ENCODE data around the gene KCNJ6.

KCNJ6 gene

DNA sequence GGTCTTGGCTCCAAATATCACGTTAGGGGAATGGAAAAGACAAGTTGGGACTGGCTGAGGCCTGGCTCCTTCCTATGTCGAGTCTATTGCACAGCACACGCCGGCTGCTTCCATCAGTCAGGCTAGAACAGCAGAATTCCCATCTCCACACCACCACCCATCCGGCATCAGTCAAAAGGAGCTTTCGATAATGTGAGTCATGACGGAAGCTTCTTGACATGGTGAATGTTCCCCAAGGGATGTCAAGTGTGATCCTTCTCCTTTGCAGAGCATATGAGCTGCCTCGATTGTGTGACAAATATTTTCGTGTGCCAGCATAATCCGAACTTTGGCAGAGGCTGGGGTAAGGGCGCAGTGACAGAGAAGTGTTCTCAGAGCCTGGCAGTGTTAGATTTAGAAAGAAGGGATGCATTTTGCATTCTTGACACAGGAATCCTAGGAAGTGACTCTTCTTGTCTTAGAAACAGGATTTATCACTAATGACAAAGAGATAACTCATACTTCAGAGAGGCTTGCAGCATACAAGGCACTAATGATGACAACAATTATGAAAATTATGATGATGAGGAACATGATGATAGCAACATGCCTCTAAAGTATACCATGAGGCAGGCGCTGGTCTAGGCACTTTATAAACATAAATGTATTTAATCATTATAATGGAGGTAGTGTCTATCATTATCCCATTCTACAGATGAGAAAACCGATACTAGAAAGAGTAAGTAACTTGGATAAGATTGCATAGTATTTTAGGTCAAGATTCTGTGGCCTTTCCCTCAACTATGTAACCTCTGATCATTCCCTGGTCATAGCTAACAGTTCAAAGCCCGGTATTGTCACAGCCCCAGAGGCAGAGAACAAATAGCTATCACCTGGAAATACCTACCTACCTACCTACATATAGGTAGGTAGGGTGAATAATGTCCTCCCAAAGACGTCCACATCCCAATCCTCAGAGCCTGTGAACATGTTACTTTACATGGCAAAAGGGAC, 135.0 kb downstream of the KCNJ6 start:
- TF ChIP-seq, protein P1, sequence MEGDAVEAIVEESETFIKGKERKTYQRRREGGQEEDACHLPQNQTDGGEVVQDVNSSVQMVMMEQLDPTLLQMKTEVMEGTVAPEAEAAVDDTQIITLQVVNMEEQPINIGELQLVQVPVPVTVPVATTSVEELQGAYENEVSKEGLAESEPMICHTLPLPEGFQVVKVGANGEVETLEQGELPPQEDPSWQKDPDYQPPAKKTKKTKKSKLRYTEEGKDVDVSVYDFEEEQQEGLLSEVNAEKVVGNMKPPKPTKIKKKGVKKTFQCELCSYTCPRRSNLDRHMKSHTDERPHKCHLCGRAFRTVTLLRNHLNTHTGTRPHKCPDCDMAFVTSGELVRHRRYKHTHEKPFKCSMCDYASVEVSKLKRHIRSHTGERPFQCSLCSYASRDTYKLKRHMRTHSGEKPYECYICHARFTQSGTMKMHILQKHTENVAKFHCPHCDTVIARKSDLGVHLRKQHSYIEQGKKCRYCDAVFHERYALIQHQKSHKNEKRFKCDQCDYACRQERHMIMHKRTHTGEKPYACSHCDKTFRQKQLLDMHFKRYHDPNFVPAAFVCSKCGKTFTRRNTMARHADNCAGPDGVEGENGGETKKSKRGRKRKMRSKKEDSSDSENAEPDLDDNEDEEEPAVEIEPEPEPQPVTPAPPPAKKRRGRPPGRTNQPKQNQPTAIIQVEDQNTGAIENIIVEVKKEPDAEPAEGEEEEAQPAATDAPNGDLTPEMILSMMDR (IDR thresholded peaks at IDR 0.05; ENCODE audit: low read depth, low read length, missing control alignments), result no peak
- Histone ChIP-seq H3K4me3 (ENCODE audit: low read depth, low read length) (no peak overlapping the region), H3K36me3 (replicated peaks) (no peaks in the 10 kb centered on the region), H3K27me3 (replicated peaks) (no peaks in the 10 kb centered on the region), H3K27ac (no peak overlapping the region)
- DNase-seq, result no peak
- in situ Hi-C loops (cut with HindIII; ENCODE audit: low pct_ligation_motif_present, low sequenced_read_pairs), result no loop called here

DNA sequence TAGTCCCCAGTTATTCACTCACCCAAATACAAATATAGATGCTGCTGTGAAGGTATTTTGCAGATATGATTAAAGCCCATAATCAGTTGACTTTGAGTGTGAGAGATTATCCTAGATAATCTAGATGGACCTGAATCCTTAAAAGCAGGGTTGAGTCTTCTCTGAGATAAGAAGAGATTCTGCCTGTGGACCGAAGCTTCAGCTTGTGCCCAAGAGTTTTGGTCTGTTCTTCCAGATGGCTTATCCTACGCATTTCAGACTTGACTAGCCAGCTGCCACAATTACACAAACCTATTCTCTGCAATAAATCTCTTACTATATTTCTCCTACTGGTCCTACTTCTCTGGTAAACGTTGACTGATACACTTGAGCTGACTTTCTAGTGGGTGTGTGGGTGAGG, 145.1 kb downstream of the KCNJ6 start:
- TF ChIP-seq, protein P1 (IDR thresholded peaks at IDR 0.05; ENCODE audit: low read depth, low read length, missing control alignments), result no peak
- no peak overlapping the region for H3K4me3 ChIP-seq (ENCODE audit: low read depth, low read length)
- no peak for DNase-seq
- H3K27ac ChIP-seq, result no peak overlapping the region
- no peaks in the 10 kb centered on the region for H3K27me3 ChIP-seq (replicated peaks)
- H3K36me3 ChIP-seq (replicated peaks), result no peaks in the 10 kb centered on the region
- in situ Hi-C loops (cut with HindIII; ENCODE audit: low pct_ligation_motif_present, low sequenced_read_pairs), result loop anchor here (25.0 kb wide), 1 partner anchor 591 kb away; no protein-coding TSS in a partner anchor

DNA sequence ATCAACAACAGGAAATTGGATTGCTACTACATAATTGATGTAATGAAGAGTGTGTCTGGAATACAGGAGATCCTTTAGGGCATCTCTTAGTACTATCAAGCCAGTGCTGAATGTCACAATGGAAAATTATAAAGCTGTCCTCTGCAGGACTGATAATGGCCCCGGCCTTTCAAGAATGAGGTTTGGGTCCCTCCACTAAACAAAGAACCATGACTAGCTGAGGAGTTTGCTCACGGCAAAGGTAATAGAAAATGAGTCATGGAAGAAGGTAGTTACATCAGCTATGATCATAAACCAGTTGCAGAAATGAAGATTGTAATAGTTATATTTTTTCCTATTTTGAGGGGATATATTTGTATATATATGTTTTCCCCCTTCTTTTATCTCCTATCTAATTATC, 145.8 kb downstream of the KCNJ6 start:
- TF ChIP-seq, protein P1 (IDR thresholded peaks at IDR 0.05; ENCODE audit: low read depth, low read length, missing control alignments), result no peak
- in situ Hi-C loops (cut with HindIII; ENCODE audit: low pct_ligation_motif_present, low sequenced_read_pairs), result loop anchor here (25.0 kb wide), 1 partner anchor 592 kb away; no protein-coding TSS in a partner anchor
- no peaks in the 10 kb centered on the region for H3K36me3 ChIP-seq (replicated peaks)

DNA sequence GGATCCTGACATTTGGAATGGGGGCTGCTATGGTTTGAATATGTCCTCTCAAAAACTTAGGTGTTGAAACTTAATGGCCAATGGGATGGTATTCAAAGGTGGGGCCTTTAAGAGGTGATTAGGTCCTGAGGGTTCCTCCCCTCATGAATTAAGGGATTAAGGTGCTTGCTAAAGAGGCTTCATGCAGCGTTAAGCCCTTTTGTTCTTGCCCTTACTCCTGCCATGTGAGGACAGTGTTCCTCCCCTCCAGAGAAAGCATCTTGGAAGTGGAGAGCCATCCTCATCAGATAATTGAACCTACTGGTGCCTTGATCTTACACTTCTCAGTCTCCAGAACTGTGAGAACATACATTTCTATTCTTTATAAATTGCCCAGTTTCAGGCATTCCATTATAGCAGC, 146.6 kb downstream of the KCNJ6 start:
- no peak for DNase-seq
- in situ Hi-C loops (cut with HindIII; ENCODE audit: low pct_ligation_motif_present, low sequenced_read_pairs), result loop anchor here (25.0 kb wide), 1 partner anchor 593 kb away; no protein-coding TSS in a partner anchor
- TF ChIP-seq, protein P1 (IDR thresholded peaks at IDR 0.05; ENCODE audit: low read depth, low read length, missing control alignments), result no peak
- Histone ChIP-seq H3K4me3 (ENCODE audit: low read depth, low read length) (no peak overlapping the region), H3K27me3 (replicated peaks) (no peaks in the 10 kb centered on the region), H3K36me3 (replicated peaks) (no peaks in the 10 kb centered on the region), H3K27ac (no peak overlapping the region)

More for the DNA sequence above, 145.8 kb downstream of the KCNJ6 start:
- no peaks in the 10 kb centered on the region for H3K27me3 ChIP-seq (replicated peaks)
- no peak overlapping the region for H3K4me3 ChIP-seq (ENCODE audit: low read depth, low read length)
- no peak for DNase-seq
- no peak overlapping the region for H3K27ac ChIP-seq

DNA sequence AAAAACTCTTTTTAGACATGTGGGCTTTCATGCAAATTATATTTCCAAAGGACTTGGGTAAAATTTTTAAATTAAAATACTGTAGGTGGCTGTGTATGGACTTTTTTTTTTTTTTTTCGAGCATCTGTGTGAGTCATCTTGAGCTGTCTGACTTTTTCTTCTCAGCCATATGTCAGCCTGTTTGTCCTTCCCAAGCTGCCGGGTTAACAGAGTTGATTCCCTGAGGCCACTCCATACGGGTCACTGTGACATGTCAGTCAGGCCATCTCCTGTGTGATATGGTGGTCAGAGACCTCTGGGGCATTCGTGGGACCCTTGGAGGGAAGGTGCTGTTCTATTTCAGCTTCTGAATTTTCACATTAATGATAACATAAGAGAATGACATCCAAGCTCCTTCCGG, 148.3 kb downstream of the KCNJ6 start:
- no peak overlapping the region for H3K27ac ChIP-seq
- H3K36me3 ChIP-seq (replicated peaks), result no peaks in the 10 kb centered on the region
- in situ Hi-C loops (cut with HindIII; ENCODE audit: low pct_ligation_motif_present, low sequenced_read_pairs), result loop anchor here (25.0 kb wide), 1 partner anchor 594 kb away; no protein-coding TSS in a partner anchor
- H3K4me3 ChIP-seq (ENCODE audit: low read depth, low read length), result no peak overlapping the region
- H3K27me3 ChIP-seq (replicated peaks), result no peaks in the 10 kb centered on the region
- DNase-seq, result no peak
- TF ChIP-seq, protein P1 (IDR thresholded peaks at IDR 0.05; ENCODE audit: low read depth, low read length, missing control alignments), result no peak
